Fibroblast of upper back skin (primary cell): ENCODE data around the gene MTFR1L.
A peak's percentile ranks its signal among the peaks of the same experiment; 100 is the strongest.

Experiments
- DNase-seq: peaks from one replicate; pipeline ENCODE4 v3.0.0-alpha.2; 2013

MTFR1L gene

GRCh38 chr1:25819491-25820246, at the start of gene MTFR1L:
Gene MTFR1L (plus strand): TSS chr1:25819954. CDS start chr1:25823105, 3,151 bp downstream.
- peak; percentile 68 for DNase-seq

- DNase-seq, result no peak
These were observed 49.1 kb upstream of the MTFR1L start for GRCh38 chr1:25770541-25771220.

GRCh38 chr1:25771221-25772114, 48.3 kb upstream of the MTFR1L start:
- DNase-seq, result no peak

DNA sequence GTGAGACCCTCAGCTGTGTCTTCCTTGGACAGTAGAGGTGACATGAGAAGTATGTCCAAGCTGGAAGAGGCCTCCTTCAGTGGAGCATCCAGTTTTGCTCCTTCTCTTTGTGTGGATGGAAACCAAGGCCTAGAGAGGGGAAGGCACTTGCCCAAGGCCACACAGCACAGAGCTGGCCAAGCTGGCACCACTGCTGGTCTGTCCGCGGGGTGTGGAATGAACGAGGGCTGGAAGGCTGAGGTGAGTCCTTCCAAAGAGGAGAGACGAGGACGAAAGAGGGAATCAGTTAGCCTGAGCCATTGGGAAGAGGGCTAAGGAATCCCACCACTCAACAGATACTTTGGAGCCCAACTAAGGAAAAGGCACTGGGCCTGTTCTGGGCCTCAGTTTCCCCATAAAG, 47.6 kb upstream of the MTFR1L start:
- DNase-seq, result no peak

DNA sequence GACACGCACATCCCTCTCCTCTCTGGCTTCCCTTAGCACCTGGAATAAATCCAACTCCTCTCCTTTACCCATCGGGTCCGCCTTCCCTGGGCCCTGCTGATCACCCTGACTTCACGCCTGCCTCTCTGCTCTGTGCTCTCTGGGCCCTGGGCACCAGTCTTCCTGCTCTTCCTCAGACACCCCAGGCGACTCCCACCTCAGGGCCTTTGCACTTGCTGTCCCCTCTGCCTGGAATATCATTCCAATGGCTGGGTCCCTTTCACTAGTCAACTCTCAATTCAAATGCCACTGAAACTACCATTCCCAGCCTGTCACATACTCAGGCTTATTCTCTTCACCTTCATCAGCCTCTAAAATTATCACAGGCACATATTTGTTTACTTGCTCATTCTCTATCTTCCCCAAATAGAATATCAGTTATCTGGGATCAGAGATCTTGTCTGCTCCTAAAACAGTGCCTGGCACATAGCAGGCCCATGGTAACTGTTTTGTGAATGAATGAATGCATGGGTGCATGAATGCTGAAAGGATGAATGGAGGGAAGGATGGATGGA, 47.0 kb upstream of the MTFR1L start:
- DNase-seq, result no peak

DNA sequence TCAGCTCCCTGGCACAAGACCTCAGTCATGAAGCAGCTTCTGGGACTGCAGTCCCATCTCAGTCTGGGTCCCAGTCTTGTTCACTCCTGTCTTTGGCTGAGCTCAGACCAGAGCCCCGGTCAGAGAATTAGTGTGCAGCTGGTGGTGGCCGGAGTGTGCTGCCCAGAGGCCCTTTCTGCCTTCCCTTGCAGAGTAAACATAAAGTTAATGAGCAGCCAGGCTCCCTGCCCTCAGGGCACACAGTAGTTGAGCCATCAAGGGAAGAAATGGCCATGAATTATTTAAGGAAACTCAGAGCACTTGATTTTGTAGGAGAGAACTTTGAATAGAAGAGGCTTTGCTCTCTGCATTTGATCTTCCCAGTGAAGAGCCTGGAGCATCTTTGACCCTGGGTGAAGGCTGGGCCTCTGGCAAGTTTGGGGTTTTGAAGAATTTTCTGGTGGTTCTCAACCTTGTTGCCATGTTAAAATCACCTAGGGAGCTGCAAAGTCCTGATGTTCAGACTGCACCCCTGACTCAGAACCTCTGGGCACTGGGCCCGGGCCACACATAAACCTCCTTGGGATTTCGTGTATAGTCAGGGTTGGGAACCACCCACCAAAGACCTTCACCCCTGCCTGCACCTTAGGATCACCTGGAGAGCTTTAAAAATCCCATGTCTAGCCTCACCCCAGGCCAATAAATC, 46.2 kb upstream of the MTFR1L start:
- no peak for DNase-seq

DNA sequence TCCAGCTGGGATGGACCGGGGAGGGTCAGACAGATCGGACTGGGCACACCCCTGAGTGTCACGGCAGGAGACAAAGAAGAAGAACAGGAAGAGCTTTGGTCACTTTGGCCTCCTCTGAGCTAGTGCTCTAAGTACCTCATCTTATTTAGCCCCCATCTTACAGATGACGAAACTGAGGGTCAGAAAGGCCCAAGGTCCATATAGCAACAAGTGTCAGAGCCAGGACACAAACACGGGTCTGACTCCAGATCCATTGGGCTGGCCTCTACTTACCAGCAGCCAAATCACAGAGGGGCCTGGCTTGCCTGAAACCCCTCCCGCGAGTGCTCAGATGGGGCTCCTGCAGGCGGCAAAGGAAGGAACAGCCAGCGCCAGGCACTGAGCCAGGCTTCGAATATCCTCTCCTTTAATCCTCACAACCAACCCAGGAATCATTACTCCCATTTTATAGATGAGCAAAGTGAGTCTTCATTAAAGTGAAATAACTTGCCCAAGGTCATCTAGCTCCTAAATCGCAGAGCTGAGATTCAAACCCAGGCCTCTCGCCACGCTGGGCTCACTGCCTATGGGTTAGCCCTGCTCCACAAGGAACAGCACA, 45.4 kb upstream of the MTFR1L start:
- DNase-seq, result no peak

DNA sequence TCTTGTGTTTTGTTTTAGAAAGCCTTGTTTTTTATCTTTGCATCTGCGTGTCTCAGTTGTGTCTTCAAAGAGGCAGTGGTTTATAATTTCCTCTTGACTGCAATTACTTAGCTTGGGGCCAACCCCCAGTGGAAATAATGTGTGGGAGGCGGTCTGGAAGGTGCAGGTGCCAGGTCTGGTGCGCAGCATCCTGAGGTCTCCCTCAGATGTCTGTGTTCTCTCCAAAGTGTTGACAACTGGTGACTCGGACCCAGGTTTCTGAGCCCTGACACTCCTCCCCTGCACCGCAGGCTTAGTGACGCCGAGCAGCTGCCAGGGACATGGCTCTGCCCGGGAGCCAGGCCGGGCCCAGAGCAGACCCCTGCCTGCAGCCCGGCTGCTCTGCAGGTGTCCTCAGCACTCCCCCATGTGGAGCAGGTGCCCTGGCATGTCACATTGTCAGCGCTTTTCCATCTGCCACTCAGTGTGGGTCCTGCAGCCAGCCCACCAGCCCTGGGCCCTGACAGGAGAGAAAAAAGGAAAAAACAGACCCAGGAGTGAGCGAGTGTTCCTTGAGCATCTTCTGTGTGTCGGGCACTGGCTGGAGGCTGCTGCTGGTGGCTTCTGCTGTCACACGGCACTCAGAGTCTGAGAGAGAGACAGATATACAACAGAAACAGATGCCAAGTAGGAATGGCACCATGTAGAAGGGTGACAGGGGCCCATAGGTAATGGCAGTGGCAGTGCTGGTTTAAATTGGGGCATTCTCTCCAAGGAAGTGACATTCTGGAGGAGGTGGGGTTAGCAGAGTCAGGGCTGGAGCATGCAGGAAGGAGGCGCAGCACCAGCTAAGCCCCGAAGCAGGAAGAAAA, 44.6 kb upstream of the MTFR1L start:
- no peak for DNase-seq

DNA sequence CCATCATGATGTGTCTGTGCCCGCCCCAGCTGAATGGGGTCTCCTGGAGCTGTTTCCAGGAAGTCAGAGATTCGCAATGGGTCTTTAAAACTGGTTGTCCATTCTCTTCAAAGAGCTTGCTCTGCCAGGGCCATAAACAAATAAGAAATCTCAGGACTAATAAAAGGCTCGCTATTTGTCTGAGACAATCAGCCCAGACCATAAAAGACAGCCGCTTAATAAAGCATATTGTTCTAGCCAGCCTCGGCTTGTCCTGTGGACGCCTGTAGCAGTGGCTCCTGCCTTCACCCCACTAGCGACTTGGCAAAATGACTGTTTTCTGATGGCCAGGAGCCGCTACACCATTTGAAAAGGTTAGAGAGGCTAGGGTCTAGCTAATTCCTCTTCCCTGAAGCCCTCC, 40.4 kb upstream of the MTFR1L start:
- no peak for DNase-seq

- DNase-seq, result no peak
These were observed 39.9 kb upstream of the MTFR1L start for GRCh38 chr1:25779894-25780293.

- DNase-seq, result peak; percentile 44
These were observed 39.2 kb upstream of the MTFR1L start for GRCh38 chr1:25780318-25781129.

DNA sequence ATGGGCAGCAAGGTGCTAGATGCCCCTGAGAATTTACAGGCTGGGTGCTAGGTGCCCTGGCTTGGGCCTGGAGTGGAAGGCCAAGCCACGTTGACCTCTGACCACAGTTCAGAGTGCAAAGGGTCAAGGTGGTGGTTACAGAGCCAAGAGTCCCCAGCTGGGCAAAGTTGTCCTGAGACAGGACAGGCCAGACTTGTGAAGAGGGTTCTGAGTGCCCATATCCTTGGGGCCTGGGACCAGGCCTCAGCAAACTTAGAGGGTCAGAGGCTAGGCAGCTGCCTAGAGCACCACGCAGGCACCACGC, 38.7 kb upstream of the MTFR1L start:
- DNase-seq, result no peak

GRCh38 chr1:25782608-25783201, 37.0 kb upstream of the MTFR1L start:
- DNase-seq, result no peak

DNA sequence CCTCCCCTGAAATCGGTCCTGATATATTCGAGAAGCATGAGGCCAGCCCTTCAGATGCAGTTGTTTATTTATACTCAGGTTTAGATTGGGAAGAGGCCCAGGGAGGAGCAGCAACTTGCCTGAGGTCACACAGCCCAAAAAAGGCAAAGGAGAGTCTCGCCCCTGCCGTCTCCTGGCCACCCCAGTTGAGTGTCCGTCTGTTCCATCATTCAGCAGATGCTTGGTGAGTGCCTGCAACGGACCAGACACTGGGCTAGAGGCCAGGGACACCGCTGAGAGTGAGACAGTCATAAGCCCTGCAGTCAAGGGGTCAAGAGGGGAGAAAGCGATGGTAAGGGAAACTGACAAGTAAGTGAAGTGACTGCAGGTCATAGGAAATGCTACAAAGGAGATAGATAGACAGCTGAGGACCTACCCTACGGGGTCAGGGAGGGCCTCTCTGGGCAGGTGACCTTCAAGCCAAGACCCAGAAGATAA, 35.1 kb upstream of the MTFR1L start:
- no peak for DNase-seq

DNA sequence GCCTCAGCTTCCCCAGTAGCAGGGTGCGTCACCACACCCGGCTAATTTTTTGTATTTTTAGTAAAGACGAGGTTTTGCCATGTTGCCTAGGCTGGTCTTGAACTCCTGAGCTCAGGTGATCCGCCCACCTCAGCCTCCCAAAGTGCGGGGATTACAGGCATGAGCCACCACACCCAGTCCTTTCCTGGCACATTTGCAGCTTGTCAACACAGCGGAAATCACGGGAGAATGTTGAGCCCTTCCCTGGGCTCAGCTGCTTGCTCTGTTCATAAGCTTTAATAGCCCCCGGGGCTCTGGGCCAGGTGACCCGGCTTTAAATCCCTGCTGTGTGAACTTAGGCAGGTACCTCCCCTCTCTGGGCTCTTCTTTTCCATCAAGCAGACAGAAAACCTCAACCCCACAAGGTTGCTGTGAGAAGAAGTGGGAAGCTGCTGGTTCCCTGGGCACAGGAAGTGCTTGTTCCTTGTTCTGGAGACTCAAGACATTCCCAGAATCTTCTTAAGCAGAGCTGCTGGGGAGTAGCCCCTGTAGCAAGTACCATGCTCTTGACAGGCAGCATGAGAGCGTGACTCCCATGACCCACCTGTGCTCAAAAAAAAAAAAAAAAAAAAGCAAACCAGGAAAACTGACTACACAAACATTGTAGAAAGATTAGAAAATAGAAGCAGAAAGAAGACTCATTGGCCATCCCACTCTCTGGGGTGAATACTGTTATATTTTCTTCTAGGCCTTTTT, 34.3 kb upstream of the MTFR1L start:
- no peak for DNase-seq

DNA sequence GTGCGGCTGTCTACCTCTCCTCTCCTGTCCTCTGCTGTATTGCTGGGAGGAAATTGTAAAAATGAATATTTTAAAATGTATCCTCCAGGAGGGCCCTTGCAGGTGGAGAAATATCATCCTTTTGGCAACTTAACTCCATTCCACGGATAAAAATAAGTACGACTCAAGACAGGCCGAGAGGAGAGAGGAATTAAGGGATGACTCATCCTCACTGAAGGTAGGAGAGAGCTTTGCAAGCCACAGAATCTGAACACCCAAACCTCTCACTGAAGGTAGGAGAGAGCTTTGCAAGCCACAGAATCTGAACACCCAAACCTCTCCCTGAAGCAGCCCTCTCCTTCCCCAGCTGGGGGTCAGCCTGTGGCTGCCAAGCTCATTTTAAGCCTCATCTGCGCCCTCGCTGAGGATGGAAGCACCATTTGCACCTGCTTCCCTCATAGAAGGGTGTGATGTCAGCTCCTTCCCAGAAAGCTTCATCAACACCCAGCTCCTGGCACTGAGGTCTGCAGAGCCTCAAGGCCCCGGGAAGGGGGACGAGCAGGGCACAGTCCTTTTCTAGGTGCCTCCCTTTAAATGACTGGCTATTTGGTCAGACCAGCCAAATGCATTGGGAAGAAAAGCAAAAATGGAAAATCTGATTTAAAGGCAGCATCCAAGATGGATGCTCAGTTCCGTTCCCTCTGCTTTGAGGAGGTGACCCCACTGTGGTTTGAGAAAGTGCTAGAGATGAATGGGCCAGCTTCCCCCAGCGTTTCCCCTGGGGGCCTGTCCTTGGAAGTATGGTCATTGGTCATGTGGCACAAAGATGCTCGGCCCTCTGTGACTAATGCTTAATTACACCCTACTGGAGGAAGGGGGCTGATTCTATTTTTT, 32.6 kb upstream of the MTFR1L start:
- DNase-seq, result peak; percentile 45

DNA sequence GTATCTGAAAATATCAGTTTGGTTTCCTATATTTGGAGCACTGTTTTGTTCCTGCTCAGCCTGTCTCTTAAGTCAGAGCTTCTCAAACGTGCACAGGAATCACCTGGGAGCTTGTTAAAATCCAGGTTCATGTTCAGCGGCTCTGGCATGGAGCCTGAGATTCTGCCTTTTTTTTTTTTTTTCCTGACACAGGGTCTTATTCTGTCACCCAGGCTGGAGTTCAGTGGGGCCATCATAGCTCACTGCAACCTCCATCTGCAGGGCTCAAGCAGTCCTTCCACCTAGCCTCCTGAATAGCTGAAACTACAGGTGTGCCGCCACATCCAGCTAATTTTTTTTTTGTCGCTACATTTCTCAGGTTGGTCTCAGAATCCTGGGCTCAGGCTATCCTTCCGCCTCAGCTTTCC, 32.0 kb upstream of the MTFR1L start:
- no peak for DNase-seq

DNA sequence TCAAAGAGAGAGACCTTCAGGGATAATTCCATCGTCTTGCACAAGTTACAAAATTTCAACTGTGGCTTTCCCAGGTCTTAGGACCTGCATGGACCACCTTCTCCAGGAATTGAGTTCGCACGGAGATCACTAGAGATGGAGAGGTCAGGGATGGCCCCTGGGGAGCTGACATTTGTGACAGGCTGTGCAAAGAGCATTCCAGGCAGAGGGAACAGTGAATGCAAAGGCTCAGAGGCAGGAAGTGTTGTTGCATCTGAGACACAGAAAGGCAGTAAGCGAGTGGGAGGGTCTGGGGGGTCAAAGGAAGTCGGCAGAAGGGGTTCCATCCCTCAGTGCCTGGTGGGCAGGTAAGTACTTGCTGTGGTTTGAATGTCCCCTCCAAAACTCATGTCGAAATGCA, 29.3 kb upstream of the MTFR1L start:
- DNase-seq, result no peak
